Measurements from ENCODE around the gene CFAP74. TPM values are rescaled to one million over a fixed set of nuclear protein-coding genes. Genes with fewer than 3 reads are reported as not detected.

Gene CFAP74
- total RNA-seq, 1 experiment from 2014 or later: not detected

DNA sequence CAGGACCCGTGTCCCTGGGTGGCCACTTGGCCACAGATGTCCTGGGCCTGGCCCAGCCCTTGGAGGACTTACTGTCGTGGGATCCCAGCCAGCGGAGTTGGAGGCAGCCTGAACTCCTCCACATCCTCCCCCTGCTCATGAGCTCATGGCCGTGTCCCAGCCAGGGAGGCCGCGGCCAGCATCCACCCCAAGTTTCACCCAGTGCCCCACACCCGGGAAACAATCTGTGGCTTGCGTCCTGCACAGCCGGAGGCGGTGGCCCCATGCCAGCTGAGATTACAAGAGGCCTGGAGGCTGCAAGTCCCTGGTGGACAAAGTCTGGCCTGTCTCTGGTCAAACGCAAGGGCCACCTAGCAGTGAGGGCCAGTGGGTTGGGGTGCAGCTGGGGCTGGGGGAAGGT is 57.0 kb downstream of the CFAP74 start:
- BruUV-seq (replicated peaks): no TSS peak
- CTCF ChIA-PET: interaction anchor here (0.6 kb wide), 1 partner anchor 9 kb away, joined by 3 read pairs; no protein-coding TSS in a partner anchor

GRCh38 chr1:1945782-1946393 is 57.7 kb downstream of the CFAP74 start:
- ChIA-PET CTCF (interaction anchor here (0.6 kb wide), 1 partner anchor 9 kb away, joined by 3 read pairs; no protein-coding TSS in a partner anchor), POLR2A (ENCODE audit: unreplicated experiment) (interaction anchor here (0.6 kb wide), 1 partner anchor 339 kb away, joined by 11 read pairs; no protein-coding TSS in a partner anchor)
- Histone ChIP-seq H3K27me3 (ENCODE audit: low read length) (peaks cover 13% of the 10 kb centered on the region), H3K9me3 (ENCODE audit: low read length) (no peaks in the 10 kb centered on the region), H3F3A (ENCODE audit: low read length, unreplicated experiment) (no peaks in the 10 kb centered on the region), H3K9me2 (replicated peaks; ENCODE audit: low read length) (no peaks in the 10 kb centered on the region), H3K9ac (ENCODE audit: low read length) (no peak overlapping the region), H3K36me3 (ENCODE audit: low read depth, low read length) (no peaks in the 10 kb centered on the region), H3K27ac (ENCODE audit: low read length) (no peak overlapping the region), H3K4me2 (ENCODE audit: low read length) (no peak overlapping the region), H4K20me1 (ENCODE audit: low read length) (no peaks in the 10 kb centered on the region), H3K4me3 (ENCODE audit: low read length) (no peak overlapping the region), H2AFZ (ENCODE audit: low read length) (no peak overlapping the region), H3K79me2 (ENCODE audit: low read length) (no peaks in the 10 kb centered on the region), H3K4me1 (ENCODE audit: insufficient read depth, low read length) (peaks cover 4% of the 10 kb centered on the region; the same call in 1 of the 2 replicates)
- DNase-seq: no peak
- no peak for ATAC-seq
- no TSS peak for BruUV-seq (replicated peaks)
- intact Hi-C loops (cut with micrococcal nuclease): loop anchor here (2.0 kb wide), 1 partner anchor 101 kb away; no protein-coding TSS in a partner anchor
- TF ChIP-seq EZH2 (IDR thresholded peaks at IDR 0.05; ENCODE audit: low read length, unreplicated experiment) (no peak), EZH2phosphoT487 (IDR thresholded peaks at IDR 0.05; ENCODE audit: borderline replicate concordance, low read length) (no peak)
- TF ChIP-seq, protein P1, sequence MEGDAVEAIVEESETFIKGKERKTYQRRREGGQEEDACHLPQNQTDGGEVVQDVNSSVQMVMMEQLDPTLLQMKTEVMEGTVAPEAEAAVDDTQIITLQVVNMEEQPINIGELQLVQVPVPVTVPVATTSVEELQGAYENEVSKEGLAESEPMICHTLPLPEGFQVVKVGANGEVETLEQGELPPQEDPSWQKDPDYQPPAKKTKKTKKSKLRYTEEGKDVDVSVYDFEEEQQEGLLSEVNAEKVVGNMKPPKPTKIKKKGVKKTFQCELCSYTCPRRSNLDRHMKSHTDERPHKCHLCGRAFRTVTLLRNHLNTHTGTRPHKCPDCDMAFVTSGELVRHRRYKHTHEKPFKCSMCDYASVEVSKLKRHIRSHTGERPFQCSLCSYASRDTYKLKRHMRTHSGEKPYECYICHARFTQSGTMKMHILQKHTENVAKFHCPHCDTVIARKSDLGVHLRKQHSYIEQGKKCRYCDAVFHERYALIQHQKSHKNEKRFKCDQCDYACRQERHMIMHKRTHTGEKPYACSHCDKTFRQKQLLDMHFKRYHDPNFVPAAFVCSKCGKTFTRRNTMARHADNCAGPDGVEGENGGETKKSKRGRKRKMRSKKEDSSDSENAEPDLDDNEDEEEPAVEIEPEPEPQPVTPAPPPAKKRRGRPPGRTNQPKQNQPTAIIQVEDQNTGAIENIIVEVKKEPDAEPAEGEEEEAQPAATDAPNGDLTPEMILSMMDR (conservative IDR thresholded peaks at IDR 0.05; ENCODE audit: low read depth, low read length): no peak

More for the DNA sequence above, 57.0 kb downstream of the CFAP74 start:
- no peaks in the 10 kb centered on the region for H3K9me3 ChIP-seq (ENCODE audit: low read length)
- POLR2A ChIA-PET (ENCODE audit: unreplicated experiment): no interaction called here
- intact Hi-C loops (cut with micrococcal nuclease): no loop called here
- H3K79me2 ChIP-seq (ENCODE audit: low read length): no peaks in the 10 kb centered on the region
- H2AFZ ChIP-seq (ENCODE audit: low read length): no peak overlapping the region
- H3K4me3 ChIP-seq (ENCODE audit: low read length): no peak overlapping the region
- no peaks in the 10 kb centered on the region for H4K20me1 ChIP-seq (ENCODE audit: low read length)
- peaks cover 4% of the 10 kb centered on the region; the same call in 1 of the 2 replicates for H3K4me1 ChIP-seq (ENCODE audit: insufficient read depth, low read length)
- H3K36me3 ChIP-seq (ENCODE audit: low read depth, low read length): no peaks in the 10 kb centered on the region
- no peak for ATAC-seq
- H3K4me2 ChIP-seq (ENCODE audit: low read length): no peak overlapping the region
- H3K27me3 ChIP-seq (ENCODE audit: low read length): peaks cover 18% of the 10 kb centered on the region
- TF ChIP-seq, protein P1 (conservative IDR thresholded peaks at IDR 0.05; ENCODE audit: low read depth, low read length): no peak
- no peak for TF ChIP-seq EZH2phosphoT487 (IDR thresholded peaks at IDR 0.05; ENCODE audit: borderline replicate concordance, low read length)
- TF ChIP-seq EZH2 (IDR thresholded peaks at IDR 0.05; ENCODE audit: low read length, unreplicated experiment): no peak
- no peaks in the 10 kb centered on the region for H3F3A ChIP-seq (ENCODE audit: low read length, unreplicated experiment)
- no peak for DNase-seq
- no peaks in the 10 kb centered on the region for H3K9me2 ChIP-seq (replicated peaks; ENCODE audit: low read length)
- H3K27ac ChIP-seq (ENCODE audit: low read length): no peak overlapping the region
- no peak overlapping the region for H3K9ac ChIP-seq (ENCODE audit: low read length)

All from PC-3 (cell line).